ENCODE measurements around the gene PALM.

- TF ChIP-seq SRF (IDR thresholded peaks at IDR 0.05; ENCODE audit: low read depth), result no peak
- no peak for TF ChIP-seq CTCF (IDR thresholded peaks at IDR 0.05 in 2 of 3, conservative IDR thresholded peaks at IDR 0.05 in 1 of 3; ENCODE audit: borderline replicate concordance in 1 of 3, insufficient read depth in 1 of 3, low read depth in 2 of 3, low read length in 2 of 3)
- no peak for TF ChIP-seq REST (IDR thresholded peaks at IDR 0.05; ENCODE audit: low read depth)
- TF ChIP-seq JUND (IDR thresholded peaks at IDR 0.05), result no peak
- no peak for TF ChIP-seq TCF7L2 (IDR thresholded peaks at IDR 0.05; ENCODE audit: borderline replicate concordance, extremely low read depth, insufficient read depth, insufficient read length)
- no peak for TF ChIP-seq MAX (IDR thresholded peaks at IDR 0.05)
- no peak for TF ChIP-seq CEBPB (IDR thresholded peaks at IDR 0.05; ENCODE audit: low read depth)
- no peak for TF ChIP-seq POLR2AphosphoS5 (IDR thresholded peaks at IDR 0.05; ENCODE audit: low read depth, low read length)
These were observed 64.1 kb downstream of the PALM start for GRCh38 chr19:772730-773436.
